Stimulated activated CD4-positive, alpha-beta T cell treated with anti-CD3 and anti-CD28 coated beads, TNF-alpha, amount 100 ng/mL, for 1 hour (primary cell): ENCODE results near the gene ZNF263.
A peak's percentile ranks its signal among the peaks of the same experiment; 100 is the strongest.
"Not testable (repeated sequence)": the region's sequence is repeated elsewhere in the genome, so short reads cannot be mapped to it uniquely, and the experiment has no call there.

Source experiments
- DNase-seq, 3 donors: peaks; one replicate each; pipeline ENCODE4 v3.0.0-alpha.2; 2020; ENCODE audit warnings: low read depth in 3 of 3, low spot score in 1 of 3

ZNF263 gene

GRCh38 chr16:3266873-3267537 is 16.3 kb upstream of the ZNF263 start:
- no peak for DNase-seq

DNA sequence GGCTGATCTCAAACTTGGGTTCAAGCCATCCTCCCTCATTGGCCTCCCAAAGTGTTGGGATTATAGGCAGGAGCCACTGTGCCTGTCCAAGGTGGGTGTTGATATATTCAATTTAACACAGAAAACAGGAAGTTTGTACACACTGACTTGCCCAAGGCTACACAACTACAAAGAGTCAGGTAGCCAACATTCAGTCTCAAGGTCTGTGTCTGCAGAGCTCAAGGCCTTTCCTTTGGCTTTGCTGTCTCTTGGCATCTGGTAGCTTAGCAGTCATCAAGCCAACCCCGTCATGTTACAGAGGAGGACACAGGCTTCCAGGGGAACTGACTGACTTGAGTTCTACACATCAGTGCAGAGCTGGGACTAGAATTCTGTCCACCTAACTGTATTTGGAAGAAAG is 15.0 kb upstream of the ZNF263 start:
- DNase-seq = no peak

DNA sequence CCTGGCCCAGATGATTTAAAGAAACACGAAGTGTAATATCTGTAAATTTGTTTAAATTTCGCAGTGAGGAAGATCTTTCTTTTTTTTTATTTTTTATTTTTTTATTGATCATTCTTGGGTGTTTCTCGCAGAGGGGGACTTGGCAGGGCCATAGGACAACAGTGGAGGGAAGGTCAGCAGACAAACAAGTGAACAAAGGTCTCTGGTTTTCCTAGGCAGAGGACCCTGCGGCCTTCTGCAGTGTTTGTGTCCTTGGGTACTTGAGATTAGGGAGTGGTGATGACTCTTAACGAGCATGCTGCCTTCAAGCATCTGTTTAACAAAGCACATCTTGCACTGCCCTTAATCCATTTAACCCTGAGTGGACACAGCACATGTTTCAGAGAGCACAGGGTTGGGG is 12.6 kb upstream of the ZNF263 start:
- DNase-seq = not testable (repeated sequence)

GRCh38 chr16:3271281-3271680 is 12.0 kb upstream of the ZNF263 start:
- DNase-seq = not testable (repeated sequence)

DNA sequence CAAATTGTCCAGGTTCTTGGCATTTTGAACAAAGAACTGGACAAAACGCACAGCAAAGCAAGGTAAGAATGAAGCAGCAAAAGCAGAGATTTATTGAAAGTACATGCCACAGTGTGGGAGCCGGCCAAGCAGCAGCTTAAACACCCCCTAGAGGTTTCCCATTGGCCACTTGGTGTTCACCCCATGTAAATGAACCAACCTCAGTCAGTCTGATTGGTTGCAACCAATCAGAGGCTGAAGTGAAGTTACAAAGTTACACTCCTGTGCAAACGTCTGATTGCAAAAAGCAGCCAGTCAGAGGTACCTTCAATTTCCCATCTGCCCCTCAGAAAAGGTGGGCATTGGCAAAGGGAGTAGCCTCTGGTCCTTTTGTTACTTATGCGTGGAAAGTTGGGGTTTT is 8.8 kb upstream of the ZNF263 start:
- DNase-seq = no peak

DNA sequence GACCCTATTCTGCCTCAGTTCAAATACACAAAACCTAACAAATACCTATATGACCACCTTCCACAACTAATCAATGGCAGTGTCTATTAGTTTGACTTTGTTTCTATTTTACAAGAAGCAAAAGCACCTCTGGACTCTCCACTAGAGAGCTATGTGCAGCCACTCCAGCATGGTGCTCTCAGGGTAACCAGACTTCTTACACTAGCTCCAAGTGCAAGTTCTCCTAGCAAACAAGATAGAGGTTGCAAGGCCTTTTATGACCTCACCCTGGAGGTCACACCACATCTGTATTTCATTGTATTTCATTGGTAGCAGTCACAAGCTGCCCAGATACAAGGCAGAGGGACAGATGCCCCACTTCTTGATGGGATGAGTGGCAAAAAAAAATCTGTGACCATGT is 8.3 kb upstream of the ZNF263 start:
- DNase-seq = no peak

GRCh38 chr16:3276679-3277078 is 6.6 kb upstream of the ZNF263 start:
- DNase-seq = no peak

GRCh38 chr16:3281222-3281820 is 2.0 kb upstream of the ZNF263 start:
- DNase-seq = no peak

DNA sequence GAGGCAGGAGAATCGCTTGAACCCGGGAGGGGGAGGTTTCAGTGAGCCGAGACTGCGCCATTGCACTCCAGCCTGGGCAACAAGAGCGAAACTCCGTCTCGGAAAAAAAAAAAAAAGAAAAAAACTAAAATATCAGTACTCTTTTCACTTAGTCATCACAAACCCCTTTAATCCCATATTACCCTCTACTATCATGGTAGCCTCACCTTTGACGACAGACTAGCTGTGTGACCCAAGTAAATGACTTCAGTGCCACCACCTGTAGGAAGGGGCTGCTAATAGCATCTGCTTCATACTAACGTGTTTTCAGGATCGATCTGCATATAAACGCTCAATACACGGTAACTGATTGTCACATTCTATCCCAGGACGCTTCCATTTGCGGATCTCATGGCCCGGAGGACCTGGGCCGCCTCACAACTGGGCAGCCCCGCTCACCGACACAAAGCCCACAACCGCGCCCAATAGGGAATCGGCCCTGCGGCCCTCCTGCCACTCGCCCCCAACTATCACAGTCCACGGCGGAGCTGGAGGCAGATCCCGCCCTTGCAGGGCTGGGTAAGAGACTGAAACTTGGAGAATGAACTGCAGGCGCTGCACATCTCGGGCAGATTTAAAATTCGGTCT is 1.1 kb upstream of the ZNF263 start:
- no peak for DNase-seq

DNA sequence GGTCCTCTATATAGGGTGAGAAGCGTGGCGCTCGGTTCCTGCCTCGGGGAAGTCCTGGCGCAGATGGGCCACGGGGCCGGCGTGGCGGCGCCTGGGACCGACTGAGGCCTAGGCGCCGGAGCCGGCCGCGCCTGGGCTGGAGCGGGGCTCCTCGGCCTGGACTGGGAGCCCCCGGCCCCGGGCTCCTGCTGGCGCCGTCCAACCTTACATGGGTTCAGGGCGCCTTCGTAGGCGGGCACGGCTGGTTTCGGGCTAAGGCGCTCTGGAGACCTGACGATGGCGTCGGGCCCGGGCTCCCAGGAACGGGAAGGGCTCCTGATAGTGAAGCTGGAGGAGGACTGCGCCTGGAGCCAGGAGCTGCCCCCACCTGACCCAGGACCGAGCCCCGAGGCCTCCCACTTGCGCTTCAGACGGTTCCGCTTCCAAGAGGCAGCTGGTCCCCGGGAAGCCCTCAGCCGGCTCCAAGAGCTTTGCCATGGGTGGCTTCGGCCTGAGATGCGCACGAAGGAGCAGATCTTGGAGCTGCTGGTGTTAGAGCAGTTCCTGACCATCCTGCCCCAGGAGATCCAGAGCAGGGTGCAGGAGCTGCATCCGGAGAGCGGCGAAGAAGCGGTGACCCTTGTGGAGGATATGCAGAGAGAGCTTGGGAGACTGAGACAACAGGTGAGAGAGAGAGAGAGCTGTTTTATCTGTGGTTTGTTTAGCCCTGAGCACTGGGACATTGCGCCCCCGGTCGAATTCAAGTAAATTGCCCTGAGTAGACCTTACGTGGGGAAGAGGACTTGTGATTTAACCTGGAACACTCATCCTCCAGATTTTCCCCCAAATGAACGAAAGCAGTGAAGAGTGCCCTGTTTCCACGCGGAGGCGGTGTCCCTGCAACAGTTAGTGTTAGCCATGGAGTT is 504 bp downstream of the ZNF263 start:
- no peak for DNase-seq

GRCh38 chr16:3285131-3285530 is 1.8 kb downstream of the ZNF263 start:
- DNase-seq = no peak

DNA sequence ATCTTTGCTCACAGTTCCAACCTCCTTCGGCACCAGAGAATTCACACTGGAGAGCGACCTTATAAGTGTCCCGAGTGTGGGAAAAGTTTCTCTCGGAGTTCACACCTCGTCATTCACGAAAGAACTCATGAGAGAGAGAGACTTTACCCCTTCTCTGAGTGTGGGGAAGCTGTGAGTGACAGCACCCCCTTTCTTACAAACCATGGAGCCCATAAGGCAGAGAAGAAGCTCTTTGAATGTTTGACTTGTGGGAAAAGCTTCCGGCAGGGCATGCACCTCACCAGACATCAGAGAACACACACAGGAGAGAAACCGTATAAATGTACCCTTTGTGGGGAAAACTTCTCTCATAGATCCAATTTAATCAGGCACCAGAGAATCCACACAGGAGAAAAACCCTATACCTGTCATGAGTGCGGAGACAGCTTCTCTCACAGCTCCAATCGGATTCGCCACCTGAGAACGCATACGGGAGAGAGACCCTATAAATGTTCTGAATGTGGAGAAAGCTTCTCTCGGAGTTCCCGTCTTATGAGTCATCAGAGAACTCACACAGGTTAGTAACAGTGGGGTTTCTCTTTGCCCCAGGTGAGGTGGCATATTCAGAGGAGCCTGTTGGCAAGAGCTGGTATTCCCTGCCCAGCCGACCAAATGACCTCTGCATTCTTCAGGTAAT is 6.8 kb downstream of the ZNF263 start:
- DNase-seq = no peak

DNA sequence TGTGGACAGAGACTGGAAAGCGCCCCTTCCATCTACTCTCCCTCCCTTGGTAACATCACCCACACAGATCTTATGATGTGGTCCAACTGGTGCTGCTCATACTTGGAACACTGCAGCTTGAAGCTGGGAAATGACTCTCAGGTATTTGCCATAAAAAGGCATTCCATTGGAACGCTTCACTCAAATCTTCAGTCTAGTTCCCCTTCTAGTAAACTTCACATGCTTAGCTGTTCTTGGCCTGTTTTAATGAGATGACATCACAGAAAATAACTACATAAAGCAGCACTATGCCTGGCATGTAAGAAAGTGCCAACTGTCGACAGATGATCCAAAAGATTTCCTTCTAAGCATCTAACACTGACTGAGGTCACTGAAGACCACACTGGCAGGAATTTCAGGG is 9.3 kb downstream of the ZNF263 start:
- DNase-seq = no peak

GRCh38 chr16:3295209-3295608 is 11.9 kb downstream of the ZNF263 start:
- no peak for DNase-seq

DNA sequence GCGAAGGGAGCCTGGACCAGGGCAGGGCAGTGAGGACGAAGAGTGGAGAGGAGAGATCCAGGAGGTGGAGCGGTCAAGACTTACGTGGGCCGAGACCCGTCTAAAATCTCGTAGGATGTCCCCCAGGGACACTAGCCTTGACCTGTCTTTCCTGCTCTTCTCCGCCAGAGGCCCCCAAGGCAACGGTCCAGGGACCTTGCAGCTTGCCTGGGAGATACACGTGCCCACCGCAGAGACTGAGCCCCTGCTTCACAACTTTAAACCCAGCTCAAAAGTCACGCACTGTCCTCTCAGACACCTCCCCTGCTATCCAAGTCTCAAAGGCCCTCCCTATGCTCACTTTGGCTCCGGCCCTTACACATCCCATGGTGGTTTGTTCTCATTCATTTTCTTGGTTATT is 12.5 kb downstream of the ZNF263 start:
- no peak for DNase-seq

DNA sequence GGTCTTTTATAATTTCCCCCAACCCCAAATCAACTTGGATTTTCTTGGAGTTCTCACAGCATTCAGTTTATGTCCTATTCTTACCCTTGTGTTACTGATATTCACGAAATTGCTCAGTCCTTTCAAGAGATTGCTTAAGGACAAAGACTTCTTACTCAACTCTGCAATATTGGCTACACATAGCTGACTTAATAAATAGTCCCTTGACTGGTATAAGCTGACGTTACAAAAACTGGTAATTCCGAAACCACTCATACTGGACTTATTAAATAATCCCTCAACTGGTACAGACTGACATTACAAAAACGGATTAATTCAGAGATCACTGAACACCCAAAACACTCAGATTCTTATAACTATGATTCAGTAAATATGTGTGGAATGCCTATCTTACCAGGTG is 21.1 kb downstream of the ZNF263 start:
- no peak for DNase-seq

- DNase-seq = peak; percentile 42 to 60 (median 58)
Observed at GRCh38 chr16:3305109-3306068, 22.1 kb downstream of the ZNF263 start, which contains the start of the genes TIGD7 and ZNF75A. TIGD7 (minus strand) TSS chr16:3305430; CDS start chr16:3300614, 4,816 bp downstream. ZNF75A (plus strand) TSS chr16:3305497; CDS start chr16:3308429, 2,932 bp downstream.

DNA sequence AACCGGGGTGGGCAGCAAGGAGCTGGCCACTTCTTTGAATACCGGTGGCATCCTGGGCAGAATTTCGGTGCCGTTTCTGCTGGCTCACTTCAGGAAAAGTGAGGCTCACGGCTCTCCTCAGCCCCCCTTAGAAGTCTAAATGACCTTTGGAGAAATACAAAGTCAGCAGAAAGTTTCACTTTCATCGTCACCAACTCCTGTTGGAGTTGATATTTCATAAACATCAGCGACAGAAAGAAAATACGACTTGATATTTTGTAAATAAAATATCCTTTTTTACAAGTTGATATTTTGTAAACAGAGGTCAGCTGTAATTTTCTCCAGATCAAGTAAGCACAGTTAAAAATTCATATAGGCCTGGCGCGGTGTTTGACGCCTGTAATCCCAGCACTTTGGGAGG is 22.8 kb downstream of the ZNF263 start:
- no peak for DNase-seq

- no peak for DNase-seq
Observed at GRCh38 chr16:3311496-3311895, 28.2 kb downstream of the ZNF263 start.
